Retina (tissue), 1 donor: ENCODE results near the gene BBOX1.
"Not testable (repeated sequence)": the region's sequence is repeated elsewhere in the genome, so short reads cannot be mapped to it uniquely, and the experiment has no call there.

Source experiments
- DNase-seq: peaks from one replicate; pipeline ENCODE4 v3.0.0-alpha.2; 2016

The BBOX1 gene

DNA sequence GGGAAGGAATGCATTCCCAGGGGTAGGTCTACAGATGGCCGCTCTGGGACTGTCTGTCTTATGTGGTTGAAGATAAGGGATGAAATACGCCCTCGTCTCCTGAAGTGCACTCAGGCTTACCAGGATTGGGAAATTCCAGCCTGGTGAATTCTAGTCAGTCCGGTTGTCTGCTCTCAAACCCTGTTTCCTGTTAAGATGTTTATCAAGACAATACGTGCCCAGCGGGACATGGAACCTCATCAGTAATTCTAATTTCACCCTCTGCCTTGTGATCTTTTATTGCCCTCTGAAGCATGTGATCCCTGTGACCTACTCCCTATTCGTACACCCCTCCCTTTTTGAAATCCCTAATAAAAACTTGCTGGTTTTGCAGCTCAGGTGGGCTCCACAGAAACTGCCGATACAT is 95.3 kb downstream of the BBOX1 start:
- DNase-seq = not testable (repeated sequence)

DNA sequence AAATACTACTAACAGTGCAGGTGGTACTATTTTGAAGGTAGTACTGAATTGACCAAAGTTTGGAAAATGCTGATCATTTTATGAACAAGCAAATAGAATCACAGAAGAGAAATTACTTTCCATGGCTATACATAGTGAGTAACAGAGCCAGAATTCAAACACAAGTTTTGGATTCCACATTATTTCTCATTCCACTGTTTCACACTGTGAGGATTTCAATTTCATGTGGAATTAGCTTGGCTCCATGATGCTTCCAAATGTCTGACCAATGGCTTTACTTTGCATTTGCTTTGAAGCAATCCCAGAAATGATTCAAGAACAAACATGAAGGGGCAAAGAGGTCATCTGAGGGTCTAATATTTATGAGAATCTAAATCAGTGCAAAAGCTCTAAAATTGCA is 98.1 kb downstream of the BBOX1 start:
- DNase-seq = no peak

DNA sequence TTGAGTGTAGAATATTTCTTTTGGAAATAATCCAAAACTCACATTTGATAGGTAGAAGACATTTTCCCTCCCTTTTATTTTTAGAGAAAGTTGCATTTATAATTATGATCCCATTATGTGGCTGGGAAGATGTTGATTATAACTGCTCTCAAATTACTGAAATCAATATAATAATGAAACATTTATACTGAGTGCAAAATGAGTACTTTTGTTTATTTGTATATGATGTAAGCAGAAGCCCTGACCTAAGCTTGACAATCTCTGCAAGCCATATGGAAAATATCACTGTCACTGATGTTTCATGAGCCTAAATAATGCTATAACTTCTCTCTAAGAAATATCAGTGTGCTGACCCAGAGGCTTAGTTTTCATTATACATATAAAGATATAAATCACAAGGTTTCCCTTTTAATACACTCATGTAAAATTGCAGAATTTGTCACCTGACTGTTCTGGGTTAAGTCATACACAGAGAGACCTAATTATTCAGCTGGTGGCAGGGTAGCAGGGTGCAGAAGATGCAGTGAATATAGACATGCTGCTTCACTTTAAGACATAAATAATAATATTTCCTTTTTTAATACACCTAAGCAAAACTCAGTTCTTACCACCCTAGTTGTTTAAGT is 99.2 kb downstream of the BBOX1 start:
- no peak for DNase-seq

DNA sequence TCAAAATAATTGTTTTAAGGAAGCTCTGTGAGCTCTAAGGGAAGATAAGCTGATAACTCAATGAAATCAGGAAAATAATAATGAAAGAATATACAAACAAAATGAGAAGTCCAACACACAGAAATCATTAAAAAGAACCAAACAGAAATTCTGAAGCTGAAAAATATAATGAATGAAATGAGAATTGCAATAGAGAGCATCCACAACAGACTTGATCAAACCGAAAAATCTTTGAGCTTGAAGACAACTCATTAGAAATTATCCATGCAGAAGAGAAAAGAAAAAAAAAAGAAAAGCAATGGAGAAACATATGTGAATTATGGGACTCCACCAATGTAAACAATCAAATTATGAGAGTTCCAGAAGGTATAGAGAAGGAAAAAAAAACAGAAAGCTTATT is 101.0 kb downstream of the BBOX1 start:
- no peak for DNase-seq

DNA sequence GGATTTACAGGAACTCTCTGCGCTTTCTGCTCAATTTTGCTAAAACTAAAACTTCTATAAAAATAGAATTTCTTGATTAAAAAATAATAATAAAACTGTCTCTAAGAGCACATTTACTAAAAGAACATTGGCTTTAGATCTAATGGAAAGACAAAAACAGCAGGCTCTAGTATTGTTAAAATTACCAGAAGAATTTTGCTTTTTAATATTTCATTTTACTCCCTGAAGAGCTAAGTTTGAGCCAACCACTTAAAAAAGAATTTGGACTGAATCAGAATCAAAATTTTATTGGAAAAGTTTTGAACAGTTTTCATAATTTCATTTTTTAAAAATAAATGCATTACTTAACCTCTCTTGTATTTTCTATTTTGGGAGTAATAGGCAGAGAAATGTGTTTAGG is 107.3 kb downstream of the BBOX1 start:
- DNase-seq = no peak

DNA sequence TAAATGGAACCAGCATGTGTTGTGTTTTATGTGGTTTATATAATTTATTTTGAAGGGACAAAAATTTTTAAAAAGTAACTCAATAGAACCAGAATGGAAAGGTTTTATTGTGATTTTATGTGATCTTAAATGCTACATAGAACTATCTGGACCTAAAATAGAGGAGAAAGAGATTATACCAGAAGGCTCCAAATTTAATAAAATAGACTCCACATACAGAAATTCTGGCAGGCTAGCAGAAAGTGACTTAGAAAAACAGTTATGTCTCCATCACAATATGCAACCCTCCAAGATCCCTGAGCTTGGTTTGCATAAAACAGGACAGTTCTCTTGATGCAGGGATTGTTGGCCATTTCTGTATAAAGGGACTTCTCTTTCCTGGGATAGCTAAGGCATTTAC is 107.9 kb downstream of the BBOX1 start:
- DNase-seq = no peak

DNA sequence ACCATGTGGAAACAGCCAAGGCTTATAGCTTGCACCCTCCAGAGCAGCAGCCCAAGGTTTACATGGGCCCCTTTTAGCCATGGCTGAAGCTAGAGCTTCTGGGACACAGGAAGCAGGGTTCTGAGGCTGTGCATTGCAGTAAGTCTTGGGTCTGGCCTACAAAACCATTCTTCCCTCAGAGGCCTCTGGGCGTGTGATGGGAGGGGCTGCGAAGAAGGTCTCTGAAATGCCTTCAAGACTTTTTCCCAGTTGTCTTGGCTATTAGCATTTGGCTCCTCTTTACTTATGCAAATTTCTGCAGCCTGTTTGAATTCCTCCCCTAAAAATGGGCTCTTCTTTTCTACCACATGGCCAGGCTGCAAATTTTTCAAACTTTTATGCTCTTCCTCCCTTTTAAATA is 109.5 kb downstream of the BBOX1 start:
- no peak for DNase-seq

DNA sequence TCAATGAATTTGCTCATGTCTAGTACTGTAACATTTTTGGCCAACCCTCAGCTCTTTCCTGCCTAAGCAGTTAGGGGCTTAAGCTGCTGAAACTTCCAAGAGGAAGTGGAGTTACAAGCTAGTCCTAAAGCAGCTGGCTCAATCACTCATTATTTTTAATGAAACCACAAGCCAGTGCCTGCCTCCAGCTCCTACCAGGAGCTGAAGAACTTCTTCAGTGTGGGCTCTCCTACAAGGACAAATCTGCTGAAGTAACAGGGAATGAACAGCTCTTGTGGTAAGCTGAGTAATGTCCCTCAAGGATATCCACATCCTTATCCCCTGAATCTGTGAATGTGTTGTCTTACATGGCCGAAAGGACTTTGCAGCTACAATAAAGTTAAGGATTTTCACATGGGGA is 112.5 kb downstream of the BBOX1 start:
- DNase-seq = no peak

DNA sequence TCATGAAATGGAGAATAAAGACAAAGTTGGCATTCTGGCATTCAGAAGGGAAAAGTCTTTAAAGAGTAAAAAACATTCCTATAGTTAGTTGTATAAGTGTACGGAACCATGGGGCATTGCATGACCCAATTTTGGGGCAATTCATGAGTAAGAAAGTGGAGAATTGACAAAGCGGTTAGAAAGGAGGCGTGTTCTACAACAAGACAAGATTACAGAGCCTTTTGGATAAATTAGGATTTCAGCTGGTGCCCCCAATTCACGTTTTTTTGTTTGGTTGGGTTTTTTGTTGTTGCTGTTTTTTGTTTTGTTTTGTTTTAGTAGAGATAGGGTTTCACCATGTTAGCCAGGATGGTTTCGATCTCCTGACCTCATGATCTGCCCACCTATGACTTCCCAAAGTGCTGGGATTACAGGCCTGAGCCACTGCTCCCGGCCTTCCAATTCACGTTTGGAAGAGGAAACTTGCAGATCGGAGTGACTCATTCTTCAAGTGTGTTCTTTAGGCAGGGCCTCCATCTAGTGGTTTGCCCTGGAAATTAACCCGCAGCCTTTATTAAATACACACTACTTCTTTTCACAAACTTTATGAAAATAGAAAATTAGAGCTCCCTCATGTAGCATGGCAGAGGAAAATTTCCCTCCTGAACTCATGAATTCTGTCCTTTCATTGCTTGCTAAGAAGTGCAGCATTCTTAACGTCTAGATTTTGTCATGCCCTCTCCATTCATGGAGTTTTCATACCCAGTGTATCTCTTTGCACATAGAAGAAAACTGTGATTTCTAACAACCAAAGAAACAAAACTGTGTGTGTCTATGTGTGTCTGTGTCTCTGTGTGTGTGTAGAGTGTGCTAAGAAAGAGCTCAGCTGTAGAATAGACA is 118.1 kb downstream of the BBOX1 start:
- peak; percentile 65 for DNase-seq

DNA sequence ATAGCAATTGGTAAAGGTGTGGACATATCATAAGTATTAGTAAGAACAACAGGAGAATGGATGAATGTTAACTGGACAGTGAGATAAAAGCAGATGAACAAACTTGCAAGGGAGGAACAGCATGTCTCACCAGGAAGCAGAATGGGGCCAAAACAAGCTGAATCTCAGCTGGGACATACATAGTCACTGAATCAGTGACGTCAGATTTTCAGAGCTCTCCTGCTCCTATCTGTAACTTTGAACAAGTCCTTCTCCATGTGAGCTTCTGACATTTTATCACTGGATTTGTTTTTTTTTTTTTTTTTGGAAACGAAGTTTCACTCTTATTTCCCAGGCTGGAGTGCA is 118.7 kb downstream of the BBOX1 start:
- DNase-seq = no peak

DNA sequence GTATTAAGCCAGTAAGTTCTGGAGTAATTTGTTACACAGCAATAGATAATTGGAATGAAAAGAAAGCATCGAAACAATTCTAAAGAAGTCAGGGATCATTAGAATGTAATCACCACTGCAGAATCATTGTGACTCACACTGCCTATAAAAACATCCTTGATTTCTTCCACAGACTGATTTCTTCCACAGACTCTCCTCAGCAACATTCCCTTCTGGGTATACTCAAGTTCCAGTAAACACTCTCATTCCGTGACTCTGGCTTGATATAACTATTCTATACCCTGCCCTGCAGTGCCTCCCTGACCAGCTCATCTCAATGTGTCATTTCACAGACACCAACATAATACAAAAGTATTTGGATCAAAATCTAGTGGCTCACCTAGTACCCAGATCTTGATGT is 120.5 kb downstream of the BBOX1 start:
- DNase-seq = no peak

DNA sequence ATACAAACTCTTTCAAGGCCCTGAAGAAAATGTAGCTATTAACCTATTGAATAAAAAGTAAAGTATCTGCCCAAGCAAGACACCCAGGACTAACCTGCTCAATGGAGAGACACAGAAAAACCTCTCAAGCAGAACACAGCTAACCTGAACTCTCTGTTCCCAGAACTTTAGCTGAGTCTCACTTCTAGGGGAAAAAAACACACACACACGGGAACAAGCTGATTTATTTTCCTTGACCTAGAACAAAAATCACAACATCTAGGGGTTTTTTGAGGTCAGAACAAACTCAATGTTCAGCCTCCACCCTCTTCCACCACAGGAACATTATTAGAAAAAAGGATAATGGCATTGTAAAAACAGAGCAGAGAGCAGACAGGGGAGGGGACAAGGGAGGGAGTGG is 121.6 kb downstream of the BBOX1 start:
- no peak for DNase-seq

DNA sequence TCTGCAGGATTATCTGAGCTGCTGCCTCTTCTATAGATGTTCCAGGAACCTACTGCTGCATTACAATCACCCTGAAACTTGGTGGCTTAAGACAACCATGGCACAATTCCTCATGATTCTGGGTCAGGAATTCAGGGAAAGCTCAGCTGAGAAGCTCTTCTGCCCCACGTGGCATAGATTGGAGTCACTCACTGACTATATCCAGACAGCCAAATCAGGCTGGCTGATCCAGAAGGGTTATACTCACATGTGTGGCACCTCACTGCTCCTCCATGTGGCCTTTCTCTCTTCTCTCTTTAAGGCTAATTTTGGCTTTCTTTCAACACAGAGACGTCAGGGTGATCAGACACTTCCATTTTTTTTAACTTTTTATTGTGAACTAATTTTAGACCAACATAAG is 125.5 kb downstream of the BBOX1 start:
- DNase-seq = no peak

DNA sequence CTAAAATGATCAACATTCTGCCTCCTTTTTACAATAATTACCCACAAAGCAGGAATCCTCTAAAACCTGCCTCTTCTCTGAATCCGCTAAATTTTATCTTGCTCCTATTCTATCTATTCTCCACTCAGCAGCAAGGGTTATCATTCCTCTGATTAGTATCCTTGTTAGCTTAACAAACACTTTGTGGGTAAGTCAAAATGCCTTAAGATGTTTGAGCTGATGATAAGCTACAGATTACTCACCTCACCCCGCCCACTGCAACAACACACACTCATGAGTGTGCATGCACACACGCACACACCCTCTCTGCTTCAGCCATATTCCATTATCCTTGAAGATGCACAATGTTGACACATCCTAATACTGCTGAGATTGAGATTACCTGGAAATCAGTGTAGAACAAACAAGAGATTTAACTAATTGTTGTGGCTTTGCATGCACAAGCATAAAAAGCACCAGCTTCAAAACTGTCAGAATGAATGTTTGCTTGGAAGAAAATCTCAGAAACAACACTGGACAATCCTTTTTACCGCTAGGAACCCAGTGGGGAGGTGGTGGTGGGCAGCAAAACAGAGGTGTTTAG is 130.9 kb downstream of the BBOX1 start:
- no peak for DNase-seq

DNA sequence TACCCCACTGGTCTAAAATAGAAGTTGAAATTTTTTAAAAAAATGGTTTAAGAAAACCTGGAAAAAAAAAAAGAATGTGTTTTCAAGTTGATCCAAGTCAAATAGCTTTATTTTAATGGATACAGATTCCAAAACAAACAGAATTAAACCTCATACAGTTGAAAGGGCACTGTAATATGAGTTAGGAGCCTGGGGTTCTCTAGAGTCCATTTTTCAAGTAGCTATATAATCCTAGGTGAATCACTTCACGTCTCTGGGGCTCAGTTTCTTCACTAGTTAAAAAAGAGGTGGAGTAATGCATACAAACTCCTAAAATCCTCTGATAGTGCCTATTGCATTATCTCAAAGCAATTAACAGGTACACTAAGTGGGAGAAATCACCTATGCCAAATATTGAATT is 132.9 kb downstream of the BBOX1 start:
- no peak for DNase-seq

DNA sequence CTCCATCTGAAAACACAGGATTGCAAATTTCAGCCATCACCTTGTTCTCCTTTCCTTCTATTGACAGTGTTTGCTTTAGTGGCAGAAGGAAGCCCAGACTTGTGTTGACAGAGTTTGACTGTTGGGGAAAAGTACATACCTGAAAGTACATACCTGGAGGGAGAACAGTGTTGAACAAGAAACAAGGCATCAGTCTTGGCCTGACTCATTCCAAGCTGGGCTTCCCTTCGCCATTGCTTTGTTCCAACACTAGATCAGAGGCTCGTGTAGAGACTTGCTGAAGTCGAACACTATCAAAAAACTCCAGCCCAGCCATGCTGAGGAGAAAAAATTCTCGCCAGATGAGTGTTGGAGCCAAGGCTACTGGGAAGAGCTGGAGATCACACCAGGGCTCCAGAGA is 133.4 kb downstream of the BBOX1 start:
- no peak for DNase-seq

DNA sequence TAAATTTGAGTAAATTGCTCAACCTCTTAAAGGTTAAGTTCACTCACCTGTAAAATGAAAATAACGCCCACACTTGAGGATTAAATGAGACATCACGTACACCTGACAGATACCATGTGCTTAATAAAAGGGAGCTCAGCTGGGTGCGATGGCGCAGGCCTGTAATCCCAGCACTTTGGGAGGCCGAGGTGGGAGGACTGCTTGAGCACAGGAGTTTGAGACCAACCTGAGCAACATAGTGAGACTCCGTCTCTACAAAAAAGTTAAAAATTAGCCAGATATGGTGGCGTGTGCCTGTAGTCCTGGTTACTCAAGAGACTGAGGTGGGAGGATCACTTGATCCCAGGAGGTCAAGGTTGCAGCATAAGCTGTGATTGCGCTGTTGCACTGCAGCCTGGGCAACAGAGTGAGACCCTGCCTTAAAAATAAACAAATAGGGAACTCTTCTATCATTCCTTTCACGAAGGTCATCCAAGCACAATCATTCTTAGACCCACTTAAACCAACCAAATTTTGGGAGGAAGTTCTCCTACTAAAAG is 134.1 kb downstream of the BBOX1 start:
- no peak for DNase-seq

DNA sequence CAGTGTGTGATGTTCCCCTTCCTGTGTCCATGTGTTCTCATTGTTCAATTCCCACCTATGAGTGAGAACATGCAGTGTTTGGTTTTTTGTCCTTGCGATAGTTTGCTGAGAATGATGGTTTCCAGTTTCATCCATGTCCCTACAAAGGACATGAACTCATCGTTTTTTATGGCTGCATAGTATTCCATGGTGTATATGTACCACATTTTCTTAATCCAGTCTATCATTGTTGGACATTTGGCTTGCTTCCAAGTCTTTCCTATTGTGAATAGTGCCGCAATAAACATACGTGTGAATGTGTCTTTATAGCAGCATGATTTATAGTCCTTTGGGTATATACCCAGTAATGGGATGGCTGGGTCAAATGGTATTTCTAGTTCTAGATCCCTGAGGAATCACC is 134.9 kb downstream of the BBOX1 start:
- DNase-seq = not testable (repeated sequence)
